ENCODE data around the gene GALNT8.
A peak's percentile ranks its signal among the peaks of the same experiment; 100 is the strongest.

GALNT8 gene

GRCh38 chr12:4723226-4723625, 3.0 kb downstream of the GALNT8 start:
- DNase-seq (ENCODE audit: low spot score): no peak
- WGBS, 2 donors (ENCODE audit: extremely low coverage in 2 of 2, insufficient read length in 2 of 2, insufficient replicate concordance in 1 of 2): no CpG with 5 or more reads among the region's 3 CpGs
- H2BK120ac ChIP-seq (ENCODE audit: low read depth, low read length): no peak overlapping the region
- H2AFZ ChIP-seq (ENCODE audit: low read length): no peak overlapping the region
- no peak overlapping the region for H3K4ac ChIP-seq (ENCODE audit: low read length)
- no peak overlapping the region for H2BK5ac ChIP-seq (ENCODE audit: low read length)
- no peak overlapping the region for H2BK15ac ChIP-seq (ENCODE audit: low read length)
- H3K4me1 ChIP-seq (ENCODE audit: control insufficient read depth in 2 of 2, insufficient read depth in 1 of 2, low read depth in 1 of 2, low read length in 2 of 2): no peaks in the 10 kb centered on the region
- no peaks in the 10 kb centered on the region for H3K9me3 ChIP-seq (replicated peaks in 1 of 2; ENCODE audit: control insufficient read depth in 2 of 2, insufficient read depth in 1 of 2, low read depth in 1 of 2, low read length in 2 of 2)
- no peak overlapping the region for H4K8ac ChIP-seq (ENCODE audit: low read depth, low read length)
- H2BK12ac ChIP-seq (ENCODE audit: low read length): no peak overlapping the region
- no peaks in the 10 kb centered on the region for H3K79me1 ChIP-seq (ENCODE audit: low read depth, low read length)
- H3K18ac ChIP-seq (ENCODE audit: low read length): no peak overlapping the region
- no peak overlapping the region for H3K9ac ChIP-seq (ENCODE audit: low read depth, low read length, poor library complexity)
- no peak overlapping the region for H3K23ac ChIP-seq (ENCODE audit: low read depth, low read length, poor library complexity)
- no peak overlapping the region for H3K14ac ChIP-seq (ENCODE audit: low read length)
- no peak overlapping the region for H2AK5ac ChIP-seq (ENCODE audit: low read depth, low read length)
- H3K4me3 ChIP-seq (ENCODE audit: low read length in 2 of 2): no peak overlapping the region
- no peak overlapping the region for H4K91ac ChIP-seq (ENCODE audit: low read depth, low read length, poor library complexity)
- no peak overlapping the region for H3K4me2 ChIP-seq (ENCODE audit: insufficient read depth, low read length, poor library complexity, severe bottlenecking)
- H3K27me3 ChIP-seq (ENCODE audit: control insufficient read depth in 3 of 3, insufficient read depth in 3 of 3, low read depth in 1 of 3, low read length in 3 of 3): no peaks in the 10 kb centered on the region
- H3K36me3 ChIP-seq (replicated peaks in 1 of 2; ENCODE audit: control insufficient read depth in 2 of 2, insufficient read depth in 2 of 2, low read length in 2 of 2): peaks cover 0 to 12% of the 10 kb centered on the region in 2 donors
- H3K27ac ChIP-seq (replicated peaks; ENCODE audit: low read length): no peak overlapping the region

GRCh38 chr12:4725057-4725456, 4.9 kb downstream of the GALNT8 start:
- no peaks in the 10 kb centered on the region for H3K4me1 ChIP-seq (ENCODE audit: control insufficient read depth in 2 of 2, insufficient read depth in 1 of 2, low read depth in 1 of 2, low read length in 2 of 2)
- no peak overlapping the region for H2BK12ac ChIP-seq (ENCODE audit: low read length)
- H2BK120ac ChIP-seq (ENCODE audit: low read depth, low read length): no peak overlapping the region
- no peaks in the 10 kb centered on the region for H3K9me3 ChIP-seq (replicated peaks in 1 of 2; ENCODE audit: control insufficient read depth in 2 of 2, insufficient read depth in 1 of 2, low read depth in 1 of 2, low read length in 2 of 2)
- H3K4me2 ChIP-seq (ENCODE audit: insufficient read depth, low read length, poor library complexity, severe bottlenecking): no peak overlapping the region
- H3K14ac ChIP-seq (ENCODE audit: low read length): no peak overlapping the region
- H2BK5ac ChIP-seq (ENCODE audit: low read length): no peak overlapping the region
- H3K4me3 ChIP-seq (ENCODE audit: low read length in 2 of 2): no peak overlapping the region
- H2BK15ac ChIP-seq (ENCODE audit: low read length): no peak overlapping the region
- H3K18ac ChIP-seq (ENCODE audit: low read length): no peak overlapping the region
- no peak overlapping the region for H3K23ac ChIP-seq (ENCODE audit: low read depth, low read length, poor library complexity)
- no peak overlapping the region for H3K4ac ChIP-seq (ENCODE audit: low read length)
- no peaks in the 10 kb centered on the region for H3K79me1 ChIP-seq (ENCODE audit: low read depth, low read length)
- DNase-seq (ENCODE audit: low spot score): no peak
- no peaks in the 10 kb centered on the region for H3K27me3 ChIP-seq (ENCODE audit: control insufficient read depth in 3 of 3, insufficient read depth in 3 of 3, low read depth in 1 of 3, low read length in 3 of 3)
- no peak overlapping the region for H2AFZ ChIP-seq (ENCODE audit: low read length)
- H3K9ac ChIP-seq (ENCODE audit: low read depth, low read length, poor library complexity): no peak overlapping the region
- H4K8ac ChIP-seq (ENCODE audit: low read depth, low read length): no peak overlapping the region
- H3K27ac ChIP-seq (replicated peaks; ENCODE audit: low read length): no peak overlapping the region
- no peak overlapping the region for H4K91ac ChIP-seq (ENCODE audit: low read depth, low read length, poor library complexity)
- H3K36me3 ChIP-seq (replicated peaks in 1 of 2; ENCODE audit: control insufficient read depth in 2 of 2, insufficient read depth in 2 of 2, low read length in 2 of 2): peaks cover 0 to 12% of the 10 kb centered on the region in 2 donors
- H2AK5ac ChIP-seq (ENCODE audit: low read depth, low read length): no peak overlapping the region
- WGBS, 2 donors (ENCODE audit: extremely low coverage in 2 of 2, insufficient read length in 2 of 2, insufficient replicate concordance in 1 of 2): no CpG with 5 or more reads among the region's 3 CpGs

- no peak overlapping the region for H2BK15ac ChIP-seq (ENCODE audit: low read length)
- WGBS, 2 donors (ENCODE audit: extremely low coverage in 2 of 2, insufficient read length in 2 of 2, insufficient replicate concordance in 1 of 2): no CpG with 5 or more reads among the region's 4 CpGs
- H3K4me2 ChIP-seq (ENCODE audit: insufficient read depth, low read length, poor library complexity, severe bottlenecking): no peak overlapping the region
- no peaks in the 10 kb centered on the region for H3K27me3 ChIP-seq (ENCODE audit: control insufficient read depth in 3 of 3, insufficient read depth in 3 of 3, low read depth in 1 of 3, low read length in 3 of 3)
- H3K9ac ChIP-seq (ENCODE audit: low read depth, low read length, poor library complexity): no peak overlapping the region
- no peak overlapping the region for H3K14ac ChIP-seq (ENCODE audit: low read length)
- H3K4ac ChIP-seq (ENCODE audit: low read length): no peak overlapping the region
- H3K4me3 ChIP-seq (ENCODE audit: low read length in 2 of 2): peak overlapping the region in 1 of 2 donors; percentile 51
- no peak overlapping the region for H2AK5ac ChIP-seq (ENCODE audit: low read depth, low read length)
- H3K18ac ChIP-seq (ENCODE audit: low read length): no peak overlapping the region
- H3K9me3 ChIP-seq (replicated peaks in 1 of 2; ENCODE audit: control insufficient read depth in 2 of 2, insufficient read depth in 1 of 2, low read depth in 1 of 2, low read length in 2 of 2): no peaks in the 10 kb centered on the region
- no peak overlapping the region for H2BK12ac ChIP-seq (ENCODE audit: low read length)
- DNase-seq (ENCODE audit: low spot score): no peak
- H3K79me1 ChIP-seq (ENCODE audit: low read depth, low read length): no peaks in the 10 kb centered on the region
- H4K8ac ChIP-seq (ENCODE audit: low read depth, low read length): no peak overlapping the region
- no peaks in the 10 kb centered on the region for H3K4me1 ChIP-seq (ENCODE audit: control insufficient read depth in 2 of 2, insufficient read depth in 1 of 2, low read depth in 1 of 2, low read length in 2 of 2)
- H3K36me3 ChIP-seq (replicated peaks in 1 of 2; ENCODE audit: control insufficient read depth in 2 of 2, insufficient read depth in 2 of 2, low read length in 2 of 2): no peaks in the 10 kb centered on the region
- no peak overlapping the region for H3K27ac ChIP-seq (replicated peaks; ENCODE audit: low read length)
- no peak overlapping the region for H2BK120ac ChIP-seq (ENCODE audit: low read depth, low read length)
- H3K23ac ChIP-seq (ENCODE audit: low read depth, low read length, poor library complexity): no peak overlapping the region
- no peak overlapping the region for H2BK5ac ChIP-seq (ENCODE audit: low read length)
- H4K91ac ChIP-seq (ENCODE audit: low read depth, low read length, poor library complexity): no peak overlapping the region
- H2AFZ ChIP-seq (ENCODE audit: low read length): no peak overlapping the region
Observed at GRCh38 chr12:4734625-4735340, 14.6 kb downstream of the GALNT8 start.

DNA sequence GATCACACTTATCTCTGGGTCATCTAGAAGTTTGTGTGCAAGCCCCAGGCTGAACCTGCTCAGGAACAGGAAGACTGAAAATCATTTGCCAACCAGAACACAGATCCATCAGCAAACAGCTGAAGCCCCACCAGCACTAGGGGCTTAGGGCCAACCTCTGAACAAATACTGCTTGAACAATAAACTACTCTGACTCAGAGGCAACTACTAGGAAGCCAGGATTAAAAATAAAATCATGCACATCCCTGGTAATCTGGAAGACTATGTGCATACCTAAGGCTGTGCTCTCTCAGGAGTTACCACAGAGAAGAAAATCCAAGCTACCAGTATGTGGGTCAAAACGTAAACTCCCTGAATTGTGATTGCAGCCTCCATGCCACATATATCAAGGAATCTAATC, 15.9 kb downstream of the GALNT8 start:
- Histone ChIP-seq H2BK15ac (ENCODE audit: low read length) (no peak overlapping the region), H2BK12ac (ENCODE audit: low read length) (no peak overlapping the region), H3K4ac (ENCODE audit: low read length) (no peak overlapping the region), H4K8ac (ENCODE audit: low read depth, low read length) (no peak overlapping the region), H3K79me1 (ENCODE audit: low read depth, low read length) (no peaks in the 10 kb centered on the region), H3K36me3 (replicated peaks in 1 of 2; ENCODE audit: control insufficient read depth in 2 of 2, insufficient read depth in 2 of 2, low read length in 2 of 2) (no peaks in the 10 kb centered on the region), H3K9me3 (replicated peaks in 1 of 2; ENCODE audit: control insufficient read depth in 2 of 2, insufficient read depth in 1 of 2, low read depth in 1 of 2, low read length in 2 of 2) (no peaks in the 10 kb centered on the region), H3K4me2 (ENCODE audit: insufficient read depth, low read length, poor library complexity, severe bottlenecking) (no peak overlapping the region), H2AFZ (ENCODE audit: low read length) (no peak overlapping the region), H2BK5ac (ENCODE audit: low read length) (no peak overlapping the region), H3K18ac (ENCODE audit: low read length) (no peak overlapping the region), H3K27me3 (ENCODE audit: control insufficient read depth in 3 of 3, insufficient read depth in 3 of 3, low read depth in 1 of 3, low read length in 3 of 3) (no peaks in the 10 kb centered on the region), H3K9ac (ENCODE audit: low read depth, low read length, poor library complexity) (no peak overlapping the region), H2BK120ac (ENCODE audit: low read depth, low read length) (no peak overlapping the region), H3K27ac (replicated peaks; ENCODE audit: low read length) (no peak overlapping the region), H3K23ac (ENCODE audit: low read depth, low read length, poor library complexity) (no peak overlapping the region), H3K14ac (ENCODE audit: low read length) (no peak overlapping the region), H2AK5ac (ENCODE audit: low read depth, low read length) (no peak overlapping the region), H4K91ac (ENCODE audit: low read depth, low read length, poor library complexity) (no peak overlapping the region), H3K4me3 (ENCODE audit: low read length in 2 of 2) (no peak overlapping the region), H3K4me1 (ENCODE audit: control insufficient read depth in 2 of 2, insufficient read depth in 1 of 2, low read depth in 1 of 2, low read length in 2 of 2) (no peaks in the 10 kb centered on the region)
- WGBS, 2 donors (ENCODE audit: extremely low coverage in 2 of 2, insufficient read length in 2 of 2, insufficient replicate concordance in 1 of 2): no CpG with 5 or more reads among the region's 1 CpG
- DNase-seq (ENCODE audit: low spot score): no peak

Data from neuronal stem cell (in vitro differentiated cells).